Left lung (tissue), 10 donors: ENCODE data around the gene RNF31. TPM values are rescaled to one million over a fixed set of nuclear protein-coding genes. Genes with fewer than 3 reads are reported as not detected.

Experiments
- ATAC-seq: fragments of 200-7000 bp; cut with Tn5 transposase; one replicate; pipeline ENCODE4 v1.9.1; 2020; ENCODE audit warnings: moderate library complexity
- DNase-seq, 4 donors: peaks; one replicate each; pipeline ENCODE4 v3.0.0-alpha.2; 2013 to 2020
- H3K27ac ChIP-seq, 2 donors: fragments of 200-600 bp; sonication (generic) in 1 of 2; one replicate each; pipeline versions ENCODE4 v1.5.0 to v1.8.0; 2020 to 2021
- H3K27me3 ChIP-seq, 2 donors: fragments of 200-600 bp; sonication (generic) in 1 of 2; one replicate each; pipeline versions ENCODE4 v1.5.0 to v1.8.0; 2020 to 2021
- H3K36me3 ChIP-seq, 2 donors: fragments of 200-600 bp; sonication (generic) in 1 of 2; one replicate each; pipeline versions ENCODE4 v1.5.0 to v1.8.0; 2020 to 2021
- H3K4me1 ChIP-seq, 2 donors: fragments of 200-600 bp; one replicate each; pipeline ENCODE4 v1.8.0; 2021
- H3K4me3 ChIP-seq, 2 donors: fragments of 200-600 bp; sonication (generic) in 1 of 2; one replicate each; pipeline versions ENCODE4 v1.5.0 to v1.8.0; 2020 to 2021; ENCODE audit warnings: mild to moderate bottlenecking in 1 of 2
- H3K9me3 ChIP-seq, 2 donors: fragments of 200-600 bp; sonication (generic) in 1 of 2; one replicate each; pipeline versions ENCODE4 v1.5.0 to v1.8.0; 2020 to 2021
- intact Hi-C, 2 donors: fragments of 100-400 bp; cut with DNase I; formaldehyde crosslinking; loops; one replicate each; pipeline versions ENCODE4 v1.11.2 to v1.14.2; 2022
- polyA plus RNA-seq, 6 donors: library from polyadenylated mRNA; unstranded; fragments of 120-200 nt; gene quantifications; one replicate each; pipeline ENCODE4 v1.2.1, GENCODE V29; 2013; ENCODE audit not compliant: insufficient read length in 6 of 6
- total RNA-seq, 2 donors: library from RNA; stranded (reverse); fragmentation: NEBNext Ultra II Directional; extraction: Animal tissue kit (Norgen Biotek cat#: 25700); gene quantifications; one replicate each; pipeline ENCODE4 v1.2.1, GENCODE V29; 2021
- TF ChIP-seq, protein P1 (sequence below), 2 donors: fragments of 200-600 bp; sonication (generic) in 1 of 2; IDR thresholded peaks; one replicate each; pipeline versions ENCODE4 v1.5.0 to v1.8.0; 2021; ENCODE audit warnings: antibody characterized with exemption in 2 of 2
- donor health status: DM: no; HTN: yes; CAD: no.
- donor health status: DM: no; HTN: no; CAD: no.

The RNF31 gene
- total and polyA plus RNA-seq, 8 donors, result 42.4 to 69.9 (median 54.6) TPM

- intact Hi-C loops, result no loop called here
- peaks cover 6 to 28% of the 10 kb centered on the region in 2 donors for H3K4me1 ChIP-seq
- no peak for ATAC-seq
- H3K36me3 ChIP-seq, result peaks cover 0 to 53% of the 10 kb centered on the region in 2 donors
- H3K4me3 ChIP-seq, result no peak overlapping the region
- TF ChIP-seq, protein P1, sequence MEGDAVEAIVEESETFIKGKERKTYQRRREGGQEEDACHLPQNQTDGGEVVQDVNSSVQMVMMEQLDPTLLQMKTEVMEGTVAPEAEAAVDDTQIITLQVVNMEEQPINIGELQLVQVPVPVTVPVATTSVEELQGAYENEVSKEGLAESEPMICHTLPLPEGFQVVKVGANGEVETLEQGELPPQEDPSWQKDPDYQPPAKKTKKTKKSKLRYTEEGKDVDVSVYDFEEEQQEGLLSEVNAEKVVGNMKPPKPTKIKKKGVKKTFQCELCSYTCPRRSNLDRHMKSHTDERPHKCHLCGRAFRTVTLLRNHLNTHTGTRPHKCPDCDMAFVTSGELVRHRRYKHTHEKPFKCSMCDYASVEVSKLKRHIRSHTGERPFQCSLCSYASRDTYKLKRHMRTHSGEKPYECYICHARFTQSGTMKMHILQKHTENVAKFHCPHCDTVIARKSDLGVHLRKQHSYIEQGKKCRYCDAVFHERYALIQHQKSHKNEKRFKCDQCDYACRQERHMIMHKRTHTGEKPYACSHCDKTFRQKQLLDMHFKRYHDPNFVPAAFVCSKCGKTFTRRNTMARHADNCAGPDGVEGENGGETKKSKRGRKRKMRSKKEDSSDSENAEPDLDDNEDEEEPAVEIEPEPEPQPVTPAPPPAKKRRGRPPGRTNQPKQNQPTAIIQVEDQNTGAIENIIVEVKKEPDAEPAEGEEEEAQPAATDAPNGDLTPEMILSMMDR (IDR thresholded peaks at IDR 0.05), result no peak
- peak in 1 of 4 donors; percentile 63 for DNase-seq
- H3K27ac ChIP-seq, result no peak overlapping the region
- H3K27me3 ChIP-seq, result no peaks in the 10 kb centered on the region
- no peaks in the 10 kb centered on the region for H3K9me3 ChIP-seq
Measured at GRCh38 chr14:24117179-24117578, 30.1 kb upstream of the RNF31 start.

GRCh38 chr14:24119691-24120090 is 27.6 kb upstream of the RNF31 start:
- H3K4me3 ChIP-seq, result no peak overlapping the region
- ATAC-seq (no peak), DNase-seq (peak in 1 of 4 donors; percentile 22)
- no peaks in the 10 kb centered on the region for H3K9me3 ChIP-seq
- H3K27ac ChIP-seq, result no peak overlapping the region
- TF ChIP-seq, protein P1 (IDR thresholded peaks at IDR 0.05), result no peak
- H3K36me3 ChIP-seq, result peaks cover 0 to 77% of the 10 kb centered on the region in 2 donors
- intact Hi-C loops, result no loop called here
- H3K27me3 ChIP-seq, result no peaks in the 10 kb centered on the region
- peaks cover 6 to 22% of the 10 kb centered on the region in 2 donors for H3K4me1 ChIP-seq

DNA sequence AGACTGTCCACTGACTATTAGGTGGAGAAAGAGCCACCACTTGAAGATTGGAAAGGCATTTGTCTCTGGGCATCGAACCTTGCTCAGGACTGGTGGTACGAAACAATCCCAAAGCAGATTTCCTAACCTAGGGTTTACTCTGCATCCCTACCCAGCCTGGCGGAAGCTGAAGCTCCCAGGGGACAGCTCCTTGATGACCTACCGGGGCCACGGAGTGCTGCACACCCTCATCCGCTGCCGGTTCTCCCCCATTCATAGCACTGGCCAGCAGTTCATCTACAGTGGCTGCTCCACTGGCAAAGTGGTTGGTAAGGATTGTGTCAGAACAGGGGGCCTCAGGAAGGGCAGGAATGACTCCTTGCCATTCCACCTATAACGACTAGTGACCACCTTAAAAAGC is 26.1 kb upstream of the RNF31 start:
- intact Hi-C loops, result no loop called here
- ATAC-seq (no peak), DNase-seq (no peak)
- Histone ChIP-seq H3K27me3 (no peaks in the 10 kb centered on the region), H3K36me3 (peaks cover 0 to 77% of the 10 kb centered on the region in 2 donors), H3K27ac (no peak overlapping the region), H3K4me1 (peaks cover 0 to 13% of the 10 kb centered on the region in 2 donors), H3K4me3 (no peak overlapping the region), H3K9me3 (no peaks in the 10 kb centered on the region)
- TF ChIP-seq, protein P1 (IDR thresholded peaks at IDR 0.05), result no peak

- Histone ChIP-seq H3K4me3 (no peak overlapping the region), H3K36me3 (peaks cover 0 to 71% of the 10 kb centered on the region in 2 donors), H3K4me1 (peaks cover 0 to under 1% of the 10 kb centered on the region in 2 donors), H3K9me3 (no peaks in the 10 kb centered on the region), H3K27ac (no peak overlapping the region), H3K27me3 (no peaks in the 10 kb centered on the region)
- ATAC-seq (no peak), DNase-seq (no peak)
- TF ChIP-seq, protein P1 (IDR thresholded peaks at IDR 0.05), result no peak
- intact Hi-C loops, result no loop called here
Measured at GRCh38 chr14:24122416-24122815, 24.9 kb upstream of the RNF31 start.

DNA sequence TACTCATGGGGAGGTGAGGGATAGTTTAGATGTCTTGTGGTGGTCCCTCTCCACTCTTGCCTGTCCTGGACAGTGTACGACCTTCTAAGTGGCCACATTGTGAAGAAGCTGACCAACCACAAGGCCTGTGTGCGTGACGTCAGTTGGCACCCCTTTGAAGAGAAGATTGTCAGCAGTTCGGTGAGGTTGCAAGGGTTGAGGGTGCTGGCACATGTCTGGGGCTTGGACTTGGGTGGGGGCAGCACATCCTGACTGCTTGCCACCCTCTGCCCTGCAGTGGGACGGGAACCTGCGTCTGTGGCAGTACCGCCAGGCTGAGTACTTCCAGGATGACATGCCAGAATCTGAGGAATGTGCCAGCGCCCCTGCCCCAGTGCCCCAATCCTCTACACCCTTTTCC is 24.4 kb upstream of the RNF31 start:
- H3K9me3 ChIP-seq, result no peaks in the 10 kb centered on the region
- TF ChIP-seq, protein P1 (IDR thresholded peaks at IDR 0.05), result no peak
- no peak overlapping the region for H3K4me3 ChIP-seq
- intact Hi-C loops, result no loop called here
- ATAC-seq (no peak), DNase-seq (peak in 1 of 4 donors; percentile 48)
- peaks cover 0 to 66% of the 10 kb centered on the region in 2 donors for H3K36me3 ChIP-seq
- no peaks in the 10 kb centered on the region for H3K27me3 ChIP-seq
- no peaks in the 10 kb centered on the region for H3K4me1 ChIP-seq
- H3K27ac ChIP-seq, result no peak overlapping the region
